SW 1271 (cell line): Measurements from ENCODE around the gene DNAJC8.

Experiments used
- DNase-seq, 2 experiments: peaks; one replicate each; lab custom pipeline; 2025; lab: John Stamatoyannopoulos, UW

Gene DNAJC8

GRCh38 chr1:28200234-28200873 is 32.5 kb downstream of the DNAJC8 start:
- DNase-seq, result no peak

DNA sequence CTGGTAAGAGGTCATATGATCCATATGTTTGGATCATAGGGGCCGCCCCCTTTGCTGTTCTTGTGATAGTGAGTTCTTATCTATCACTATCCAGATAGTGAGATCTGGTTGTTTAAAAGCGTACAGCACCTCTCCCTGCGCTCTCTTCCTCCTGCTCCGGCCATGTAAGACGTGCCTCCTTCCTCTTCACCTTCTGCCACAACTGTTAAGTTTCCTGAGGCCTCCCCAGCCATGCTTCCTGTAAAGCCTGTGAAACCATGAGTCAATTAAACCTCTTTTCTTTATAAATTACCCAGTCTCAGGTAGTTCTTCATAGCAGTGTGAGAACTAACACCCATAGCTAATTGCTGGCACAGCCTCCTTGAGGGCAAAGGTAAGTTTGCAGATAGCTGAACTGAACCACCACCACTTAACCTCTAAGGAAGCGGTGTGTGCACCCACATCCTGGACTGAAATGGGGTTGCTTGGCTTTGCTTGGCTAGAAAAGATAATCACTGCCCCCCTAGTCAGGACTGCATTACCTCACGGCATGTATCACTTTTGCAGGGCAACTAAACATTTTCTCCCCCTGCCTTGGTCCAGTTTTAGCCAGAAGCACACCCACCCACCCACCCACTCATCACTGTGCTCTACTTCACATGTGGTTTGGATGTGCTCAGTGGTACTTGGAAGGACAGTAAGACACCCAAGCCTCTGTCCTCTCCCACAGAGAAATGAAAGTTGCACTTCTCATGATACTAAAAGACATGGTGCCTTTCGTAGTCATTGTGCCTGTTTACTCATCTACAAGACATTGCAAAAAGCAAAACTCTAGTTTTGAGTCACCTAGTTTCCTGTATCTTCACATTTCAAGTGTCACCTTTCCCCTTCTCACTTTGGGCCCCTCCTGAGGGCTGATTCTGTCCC is 33.2 kb downstream of the DNAJC8 start:
- no peak for DNase-seq

DNA sequence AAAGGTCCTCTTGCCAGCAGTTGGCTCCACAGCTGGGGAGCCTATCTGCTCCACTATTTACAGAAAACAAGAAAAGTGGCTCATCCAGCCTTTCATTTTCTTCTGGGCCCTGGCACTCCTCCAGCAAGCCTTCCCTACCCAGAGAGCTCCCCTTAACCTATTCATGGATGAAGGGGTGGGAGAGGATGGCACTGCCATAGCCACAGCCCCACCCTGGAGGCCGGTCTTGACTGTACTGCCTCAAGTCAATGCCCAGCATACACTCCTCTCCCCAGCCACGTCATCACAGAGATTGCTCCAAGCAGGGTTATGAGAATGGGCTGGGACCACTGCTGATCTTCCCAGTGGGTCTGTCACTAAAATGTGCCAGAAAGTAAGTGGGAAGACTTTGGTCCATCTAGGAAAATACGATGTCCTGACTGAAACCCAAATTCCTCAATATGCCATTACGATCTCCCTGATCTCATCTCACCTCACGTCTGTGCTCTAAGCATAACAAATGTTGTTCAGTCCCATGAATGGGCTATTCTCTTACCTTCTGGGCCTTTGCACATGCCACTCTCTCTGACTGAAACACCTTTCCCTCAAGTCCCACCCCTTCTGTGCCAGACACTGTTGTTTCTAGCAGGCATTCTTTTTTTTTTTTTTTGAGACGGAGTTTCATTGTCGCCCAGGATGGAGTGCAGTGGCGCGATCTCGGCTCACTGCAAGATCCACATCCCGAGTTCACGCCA is 35.0 kb downstream of the DNAJC8 start:
- DNase-seq, result no peak

DNA sequence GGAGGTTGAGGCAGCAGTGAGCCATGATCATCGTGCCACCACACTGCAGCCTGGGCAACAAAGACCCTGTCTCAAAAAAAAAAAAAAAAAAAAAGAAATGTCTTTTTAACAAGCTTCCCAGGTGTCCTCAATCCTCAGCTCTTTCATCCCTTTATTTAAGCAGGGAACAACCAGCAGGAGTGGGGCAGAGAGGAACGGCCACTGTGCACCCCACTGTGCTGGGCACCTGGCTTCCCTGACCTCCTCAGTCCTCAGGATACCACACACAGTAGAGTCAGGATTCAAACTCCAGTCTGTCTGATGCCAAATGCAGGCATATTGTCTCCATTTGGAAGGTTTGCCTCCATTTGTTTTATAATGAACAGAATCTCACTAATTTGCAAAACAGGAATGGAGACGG is 36.5 kb downstream of the DNAJC8 start:
- no peak for DNase-seq

DNA sequence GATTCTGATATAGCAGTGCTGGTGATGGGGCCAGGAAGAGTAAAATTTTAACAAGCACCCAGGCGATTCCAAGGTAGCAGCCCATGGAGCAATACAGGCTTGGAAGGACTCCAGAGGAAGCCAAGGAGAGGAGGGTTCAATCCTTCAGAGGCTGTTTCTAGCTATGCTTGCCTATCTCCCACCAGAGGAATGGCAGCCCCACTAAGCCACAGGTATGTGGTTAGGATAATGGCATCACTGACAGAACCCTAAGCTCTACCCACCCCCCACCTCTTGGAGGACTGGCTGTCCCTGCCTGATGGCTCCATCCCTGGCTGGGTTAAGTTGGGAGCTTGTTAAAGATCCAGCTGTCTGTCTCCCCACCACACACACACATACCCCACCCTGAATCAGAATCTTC is 37.0 kb downstream of the DNAJC8 start:
- no peak for DNase-seq

DNA sequence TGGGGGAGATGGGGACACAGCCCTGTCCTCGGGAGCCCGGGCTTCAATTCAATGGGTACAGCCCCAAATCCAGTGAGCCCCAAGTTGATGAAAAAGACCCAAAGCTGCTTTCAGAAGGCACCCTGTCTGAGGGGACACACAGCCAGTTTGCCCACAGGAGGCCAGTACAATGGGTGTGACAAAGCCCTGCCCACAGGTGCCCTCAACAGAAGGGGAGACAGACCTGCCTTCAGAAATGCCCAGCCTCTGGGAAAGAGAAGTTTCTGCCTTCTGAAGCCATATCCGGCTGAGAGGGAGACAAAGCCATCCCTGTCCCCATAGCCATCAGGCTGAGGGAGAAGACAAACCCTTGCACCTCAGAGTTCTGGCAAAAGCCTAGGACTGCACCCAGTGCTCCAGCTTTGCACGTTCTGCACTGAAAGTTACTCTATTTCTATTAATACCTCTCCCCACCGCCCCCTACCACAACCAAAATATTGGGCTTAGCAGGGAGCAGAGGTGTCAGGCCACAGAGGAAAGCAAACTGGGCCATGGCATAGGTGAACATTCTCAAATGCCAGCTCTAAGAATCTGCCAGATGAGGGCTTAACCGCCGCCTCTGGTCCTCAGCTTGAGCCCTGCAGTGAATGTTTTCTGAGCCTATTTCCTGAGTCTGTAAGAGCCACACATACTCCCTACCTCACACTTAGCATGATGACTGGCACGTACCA is 38.3 kb downstream of the DNAJC8 start:
- no peak for DNase-seq

GRCh38 chr1:28193701-28194161 is 39.1 kb downstream of the DNAJC8 start:
- DNase-seq, result no peak

DNA sequence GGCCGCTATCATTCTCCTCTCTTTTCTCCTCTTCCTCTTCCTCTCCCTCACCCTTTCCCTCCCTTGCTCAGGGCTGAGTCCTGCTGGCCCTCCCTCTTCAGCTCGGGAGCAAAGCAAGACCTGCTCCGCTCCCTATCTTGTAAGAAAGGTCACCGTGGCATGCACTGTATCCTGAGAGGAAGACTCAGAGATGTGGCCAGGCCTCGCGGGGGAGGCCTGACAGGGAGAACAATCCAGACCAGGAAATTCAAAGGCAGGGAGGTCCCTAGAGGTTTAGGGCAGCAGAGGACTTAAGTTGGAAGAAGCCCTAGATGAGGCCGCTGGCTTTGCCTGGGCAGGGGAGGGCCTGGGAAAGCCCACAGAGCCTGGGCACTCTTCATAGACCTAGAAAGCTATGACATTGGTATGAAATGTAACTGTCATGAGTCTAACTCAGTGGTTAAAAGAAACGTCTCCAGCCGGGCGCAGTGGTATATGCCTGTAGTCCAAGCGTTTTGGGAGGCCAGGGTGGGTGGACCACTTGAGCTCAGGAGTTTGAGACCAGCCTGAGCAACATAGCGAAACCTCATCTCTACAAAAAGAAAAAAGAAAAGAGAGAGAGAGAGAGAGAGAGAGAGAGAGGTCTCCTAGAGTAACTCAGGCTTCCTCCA is 41.7 kb downstream of the DNAJC8 start:
- no peak for DNase-seq

DNA sequence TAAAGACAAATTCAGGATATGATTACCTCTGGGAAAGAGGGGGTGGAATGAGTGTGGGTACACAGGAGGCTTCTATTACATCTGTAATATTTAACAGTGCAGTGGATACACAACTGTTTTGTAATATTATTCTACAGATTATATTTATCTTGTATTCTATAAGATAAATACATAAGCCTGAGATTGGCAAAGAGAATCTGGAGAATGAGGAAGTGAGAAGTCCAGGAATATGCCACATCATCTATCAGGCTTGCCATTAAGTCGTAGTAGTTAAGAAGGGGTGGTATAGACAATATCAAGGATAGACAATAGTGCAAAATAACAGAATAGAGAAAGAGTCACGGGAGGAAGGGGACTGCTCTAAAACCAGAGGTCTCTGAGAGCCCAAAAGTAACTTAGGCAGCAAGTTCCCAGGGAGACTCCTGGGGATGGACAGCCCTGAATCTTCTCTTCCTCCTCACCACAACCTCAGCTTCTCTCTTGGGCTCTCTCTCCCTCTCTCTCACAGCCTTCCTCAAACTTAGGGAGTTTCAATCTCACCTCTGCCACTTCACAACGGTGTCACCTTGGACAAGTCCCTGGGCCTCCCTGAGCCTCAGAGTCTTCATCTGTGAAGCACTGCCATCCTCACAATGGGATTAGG is 42.4 kb downstream of the DNAJC8 start:
- no peak for DNase-seq

DNA sequence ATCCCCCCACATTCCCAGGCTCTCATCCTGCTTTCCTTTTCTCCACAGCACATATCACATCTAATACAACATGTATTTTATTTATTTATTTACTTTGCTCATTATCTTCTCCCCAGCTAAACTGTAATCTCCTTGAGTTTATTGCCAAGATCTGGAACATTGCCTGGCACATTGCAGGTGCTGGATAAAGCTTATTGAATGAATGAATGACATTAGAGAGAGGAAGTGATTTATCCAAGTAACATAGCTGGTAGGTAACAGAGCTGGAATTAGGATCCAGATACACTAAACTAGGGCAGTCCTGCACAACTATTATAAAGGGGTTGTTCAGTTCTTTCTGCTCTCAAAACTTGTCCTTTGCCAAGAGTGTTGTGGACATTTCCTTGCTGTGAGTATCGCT is 47.8 kb downstream of the DNAJC8 start:
- no peak for DNase-seq

DNA sequence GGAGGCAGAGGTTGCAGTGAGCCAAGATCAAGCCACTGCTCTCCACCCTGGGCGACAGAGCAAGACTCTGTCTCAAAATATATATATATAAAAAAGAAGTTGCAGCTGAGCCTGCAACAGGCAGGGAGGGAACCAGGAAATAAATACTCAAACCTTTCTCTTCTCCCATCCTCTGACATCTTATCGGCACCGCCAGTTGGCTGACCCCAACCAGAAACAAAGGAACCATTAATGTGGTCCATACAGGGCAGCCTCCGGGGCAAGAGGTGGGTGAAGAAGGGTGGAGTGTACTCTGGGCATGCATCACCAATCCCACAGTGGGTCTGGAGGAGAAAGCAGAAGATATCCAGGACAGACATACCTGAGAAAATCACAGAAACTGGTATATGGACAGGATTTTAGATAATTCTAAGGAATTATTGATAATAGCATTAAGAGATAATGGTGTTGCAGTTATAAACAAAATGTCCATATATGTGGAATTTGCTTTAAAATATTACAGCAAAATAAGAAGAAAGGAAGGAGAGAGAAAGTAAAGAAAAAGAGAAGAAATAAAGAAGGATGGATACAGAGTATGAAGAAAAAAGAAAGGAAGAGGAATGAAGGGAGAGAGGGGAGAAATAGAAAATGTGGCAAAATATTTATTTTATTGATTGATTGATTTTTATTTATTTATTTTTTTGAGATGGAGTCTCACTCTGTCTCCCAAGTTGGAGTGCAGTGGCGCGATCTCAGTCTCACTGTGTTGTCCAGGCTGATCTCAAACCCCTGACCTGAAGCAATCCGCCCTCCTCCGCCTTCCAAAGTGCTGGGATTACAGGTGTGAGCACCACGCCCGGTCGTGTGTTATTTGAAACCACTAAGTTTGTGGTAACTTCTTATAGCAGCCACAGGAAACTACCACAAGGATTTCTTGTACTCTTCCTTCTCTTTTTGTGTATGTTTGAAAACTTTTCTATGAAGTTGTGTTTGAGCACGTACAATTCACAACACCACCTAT is 52.2 kb downstream of the DNAJC8 start:
- no peak for DNase-seq

DNA sequence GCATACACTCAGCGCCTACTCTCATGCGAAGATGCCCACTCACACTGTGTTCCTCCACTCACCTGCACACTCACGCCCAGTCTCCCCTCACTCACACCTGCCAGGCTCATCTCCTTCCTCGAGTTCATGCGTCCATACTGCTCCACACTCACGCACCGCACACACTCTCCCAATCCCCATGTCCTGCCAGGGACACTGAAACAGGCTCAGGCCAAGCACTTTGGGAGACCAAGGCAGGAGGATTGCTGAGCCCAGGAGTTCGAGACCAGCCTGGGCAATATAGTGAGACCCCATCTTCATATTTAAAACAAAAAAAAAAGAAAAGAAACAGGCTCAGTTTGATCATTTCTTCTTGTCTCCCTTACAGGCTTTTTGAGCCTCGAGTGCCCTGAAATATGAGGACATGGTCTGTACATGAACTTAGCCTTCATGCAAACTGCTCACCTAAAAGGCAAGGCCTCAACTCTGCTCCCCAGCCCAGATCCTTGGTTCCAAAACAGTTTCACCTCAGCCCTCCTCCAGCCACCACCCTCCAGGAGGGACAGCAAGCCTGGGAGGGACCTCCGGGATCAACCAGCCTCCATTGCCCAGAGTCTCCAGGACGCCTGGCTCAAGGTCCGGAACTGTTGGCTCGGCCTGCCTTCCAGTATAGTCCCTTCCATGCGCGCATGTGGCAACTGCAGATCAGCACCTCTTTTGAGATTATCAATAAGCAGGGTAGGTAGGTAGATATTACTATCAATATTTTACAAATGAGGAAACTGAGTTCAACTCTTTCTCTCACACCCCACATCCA is 53.9 kb downstream of the DNAJC8 start:
- no peak for DNase-seq

DNA sequence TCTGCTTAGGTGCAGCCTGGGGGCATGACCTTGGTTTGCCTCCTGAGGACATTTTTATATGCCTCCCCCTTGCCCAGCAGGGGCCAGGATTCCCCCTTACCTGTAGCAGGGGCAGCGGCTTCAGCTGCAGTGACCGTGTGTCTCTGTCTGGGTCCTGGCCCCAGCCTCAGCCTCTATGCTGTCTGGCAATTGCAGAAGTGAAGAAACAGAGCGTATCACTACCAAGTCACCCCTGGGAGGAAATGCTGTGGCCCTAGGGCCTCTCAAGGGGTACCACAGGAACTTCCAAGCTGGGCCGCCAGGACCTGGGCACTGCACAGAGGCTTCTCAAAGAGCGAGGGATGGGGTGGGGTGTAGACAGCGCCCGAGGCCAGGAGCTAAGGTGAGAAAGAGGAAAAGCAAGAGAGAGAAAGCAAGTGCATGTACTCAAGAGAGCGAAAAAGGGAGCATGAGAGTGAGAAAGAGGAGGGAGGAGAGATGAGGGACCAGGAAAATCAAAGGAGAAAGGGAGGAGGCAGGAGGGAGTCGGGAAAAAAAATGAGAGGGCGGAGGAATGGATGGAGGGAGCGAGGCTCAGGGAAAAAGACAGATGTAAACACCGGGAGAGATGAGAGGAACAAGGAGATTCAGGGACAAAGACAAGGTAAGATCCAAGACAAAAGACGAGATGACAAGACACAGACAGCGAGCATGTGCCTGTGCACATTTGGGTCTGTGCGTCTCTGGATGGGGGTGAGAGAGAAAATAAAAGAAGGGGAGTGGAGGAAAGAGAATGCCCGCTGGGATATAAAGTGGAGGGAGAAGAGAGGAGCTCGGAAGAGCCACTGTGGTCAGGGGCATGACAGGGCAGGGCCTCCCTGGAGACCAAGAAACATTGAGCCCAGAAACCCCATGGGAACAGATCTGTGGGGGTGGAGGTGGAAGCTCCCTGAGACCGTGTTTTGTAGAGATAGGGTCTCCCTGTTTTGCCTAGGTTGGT is 56.0 kb downstream of the DNAJC8 start, which contains the start of gene PTAFR:
PTAFR (minus strand) TSS at position 199 of the 979 bp plus-strand sequence. CDS start 25,669 bp downstream, outside the sequence.
- DNase-seq, result no peak

- DNase-seq, result no peak
Measured at GRCh38 chr1:28175955-28176485, 56.8 kb downstream of the DNAJC8 start.

DNA sequence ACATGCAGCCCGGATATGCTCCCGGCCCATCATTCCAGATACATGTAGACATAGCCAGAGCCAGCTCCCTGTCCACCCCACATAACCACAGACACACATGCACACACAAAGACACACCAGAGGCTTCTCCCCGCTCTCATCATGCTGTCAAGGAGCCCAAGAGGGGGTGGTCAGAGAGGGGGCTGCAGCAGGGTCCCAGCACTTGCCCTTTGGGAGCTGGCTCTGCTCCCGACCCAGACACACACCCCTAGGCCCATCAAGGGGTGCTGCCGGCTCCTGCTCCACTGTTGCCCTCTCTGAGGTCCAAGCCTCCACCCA is 58.9 kb downstream of the DNAJC8 start:
- DNase-seq, result no peak

- DNase-seq, result no peak
Measured at GRCh38 chr1:28173151-28173979, 59.5 kb downstream of the DNAJC8 start.
